GM19023 (cell line): ENCODE results near the gene DCLRE1A.

ENCODE experiments used
- ATAC-seq: cut with Tn5 transposase; IDR thresholded peaks from one replicate; pipeline ENCODE4 v1.9.1; 2021; ENCODE audit warnings: mild to moderate bottlenecking, moderate library complexity; ENCODE audit not compliant: unreplicated experiment

The DCLRE1A gene

GRCh38 chr10:113854013-113854760 is at the start of gene DCLRE1A, which contains the start of gene NHLRC2:
DCLRE1A (minus strand) TSS chr10:113854082; CDS start chr10:113853182, 900 bp downstream.
NHLRC2 (plus strand) TSS chr10:113854661; CDS start chr10:113854873, 212 bp downstream.
- peak; percentile 51 for ATAC-seq

- ATAC-seq: no peak
Observed at GRCh38 chr10:113899952-113900598, 46.2 kb upstream of the DCLRE1A start.

- no peak for ATAC-seq
Observed at GRCh38 chr10:113897693-113898618, 44.1 kb upstream of the DCLRE1A start.

- no peak for ATAC-seq
Observed at GRCh38 chr10:113895018-113895417, 41.1 kb upstream of the DCLRE1A start.

DNA sequence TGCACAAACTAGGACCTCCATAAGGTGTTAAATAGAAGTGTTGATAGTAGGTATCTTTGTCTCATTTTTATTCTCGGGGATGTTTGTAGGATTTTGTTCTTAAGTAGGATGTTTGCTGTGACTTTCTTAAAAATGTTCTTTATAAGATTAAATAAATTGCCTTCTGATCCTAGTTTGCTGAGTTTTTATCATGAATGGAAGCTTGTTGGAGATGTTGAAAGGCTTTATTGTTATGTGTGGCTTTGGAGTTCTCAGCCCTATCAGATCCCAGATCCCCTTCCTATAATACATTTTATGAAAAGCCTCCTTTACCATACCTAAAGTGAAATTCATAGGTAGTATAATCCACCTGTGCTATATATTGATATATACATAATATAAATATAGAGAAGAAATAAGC is 40.7 kb upstream of the DCLRE1A start:
- ATAC-seq: no peak

DNA sequence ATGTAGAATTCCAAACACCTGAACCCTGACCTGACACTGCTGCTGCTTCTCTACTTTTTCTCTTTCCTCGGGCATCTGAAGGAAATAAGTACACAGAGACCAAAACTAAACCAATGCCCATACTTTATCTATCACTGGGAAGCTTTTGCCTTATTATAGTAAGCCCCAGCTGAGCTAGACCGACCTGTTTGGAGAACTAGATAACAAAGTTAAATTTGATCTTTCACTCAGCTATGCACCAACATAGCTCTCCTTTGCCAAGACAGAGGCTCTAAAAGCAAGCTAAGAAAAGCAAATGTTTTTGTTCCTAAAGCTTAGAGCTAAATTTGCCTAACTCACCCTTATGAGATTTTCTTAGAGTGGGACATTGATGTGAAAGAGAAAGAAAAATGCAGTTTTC is 39.7 kb upstream of the DCLRE1A start:
- ATAC-seq: no peak

DNA sequence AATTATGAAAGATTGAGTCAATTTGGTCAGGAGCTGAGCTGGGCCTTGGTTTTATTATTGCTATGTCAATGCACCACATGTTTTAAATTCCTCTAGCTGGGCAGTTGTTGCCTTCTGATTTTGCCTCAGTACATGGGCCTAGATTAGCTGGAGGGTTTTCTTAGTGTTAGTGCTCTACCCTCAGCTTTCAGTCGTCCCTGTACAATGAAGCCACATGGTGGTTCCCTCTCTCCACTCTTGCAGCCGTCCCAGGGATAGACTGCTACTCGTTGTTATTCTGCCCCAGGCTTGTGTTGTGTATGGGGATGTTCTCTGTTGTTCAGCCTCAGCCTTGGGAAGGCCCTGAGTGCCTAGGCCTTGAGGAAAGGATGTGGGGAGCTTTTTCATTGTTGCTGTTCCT is 37.6 kb upstream of the DCLRE1A start:
- ATAC-seq: no peak

DNA sequence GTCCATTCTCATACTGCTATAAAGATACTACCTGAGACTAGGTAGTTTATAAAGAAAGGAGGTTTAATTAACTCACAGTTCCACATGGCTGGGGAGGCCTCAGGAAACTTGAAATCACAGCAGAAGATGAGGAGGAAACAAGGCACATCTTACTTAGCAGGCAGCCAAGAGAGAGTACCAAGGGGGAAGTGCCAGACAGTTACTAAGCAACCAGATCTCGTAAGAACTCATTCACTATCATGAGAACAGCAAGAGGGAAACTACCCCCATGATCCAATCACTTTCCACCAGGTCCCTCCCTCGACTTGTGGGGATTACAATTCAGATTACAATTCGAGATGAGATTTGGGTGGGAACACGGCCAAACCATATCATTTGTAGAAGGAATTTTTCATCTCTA is 36.9 kb upstream of the DCLRE1A start:
- no peak for ATAC-seq

DNA sequence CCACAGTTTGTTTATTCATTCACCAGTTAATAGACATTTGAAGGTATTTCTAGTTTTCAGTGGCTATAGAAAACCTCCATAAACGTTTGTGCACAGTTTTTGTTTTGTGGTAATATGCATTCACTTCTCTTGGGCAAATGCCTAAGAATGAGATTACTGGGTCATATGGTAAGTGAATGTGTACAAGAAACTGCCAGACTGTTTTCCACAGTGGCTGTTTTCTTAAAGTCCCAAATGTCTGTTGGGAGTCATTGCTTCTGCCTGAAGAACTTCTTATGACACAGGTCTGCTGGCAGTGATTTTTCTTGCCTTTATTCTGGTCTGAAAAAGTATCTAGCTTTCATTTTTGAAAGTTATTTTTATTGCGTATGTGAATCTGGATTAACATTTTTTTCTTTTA is 36.0 kb upstream of the DCLRE1A start:
- no peak for ATAC-seq

- ATAC-seq: no peak
Observed at GRCh38 chr10:113882240-113882639, 28.4 kb upstream of the DCLRE1A start.

- ATAC-seq: no peak
Observed at GRCh38 chr10:113880236-113880635, 26.4 kb upstream of the DCLRE1A start.

DNA sequence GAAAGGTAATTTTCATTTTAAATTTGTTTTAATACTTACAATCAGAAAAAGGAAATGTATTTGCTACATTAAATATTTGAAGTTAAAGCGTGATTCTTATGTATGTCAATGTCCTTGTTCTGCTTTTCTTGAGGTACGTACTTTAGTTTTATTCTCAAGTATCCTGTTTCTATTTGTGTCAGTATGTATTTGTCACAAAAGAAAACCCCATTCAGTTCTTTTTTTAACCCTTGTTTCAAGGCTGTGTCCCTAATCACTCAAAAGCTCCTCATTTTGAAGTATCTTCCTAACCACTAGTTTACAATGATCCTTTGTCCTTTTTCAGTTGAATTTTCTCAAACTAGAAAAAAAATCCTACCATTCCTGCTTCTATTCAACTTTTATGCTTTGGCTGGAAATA is 25.8 kb upstream of the DCLRE1A start:
- no peak for ATAC-seq

DNA sequence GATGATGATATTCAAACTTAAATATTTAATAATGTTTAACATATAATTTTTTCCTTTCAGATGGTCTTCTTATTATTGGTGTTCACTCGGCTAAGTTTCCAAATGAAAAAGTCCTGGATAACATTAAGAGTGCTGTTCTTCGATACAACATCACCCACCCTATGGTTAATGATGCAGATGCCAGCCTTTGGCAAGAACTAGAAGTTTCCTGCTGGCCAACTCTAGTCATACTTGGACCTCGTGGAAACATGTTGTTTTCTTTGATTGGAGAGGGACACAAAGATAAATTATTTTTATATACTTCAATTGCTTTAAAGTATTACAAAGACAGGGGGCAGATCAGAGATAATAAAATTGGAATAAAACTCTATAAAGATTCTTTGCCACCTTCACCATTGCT is 22.6 kb upstream of the DCLRE1A start:
- ATAC-seq: no peak

DNA sequence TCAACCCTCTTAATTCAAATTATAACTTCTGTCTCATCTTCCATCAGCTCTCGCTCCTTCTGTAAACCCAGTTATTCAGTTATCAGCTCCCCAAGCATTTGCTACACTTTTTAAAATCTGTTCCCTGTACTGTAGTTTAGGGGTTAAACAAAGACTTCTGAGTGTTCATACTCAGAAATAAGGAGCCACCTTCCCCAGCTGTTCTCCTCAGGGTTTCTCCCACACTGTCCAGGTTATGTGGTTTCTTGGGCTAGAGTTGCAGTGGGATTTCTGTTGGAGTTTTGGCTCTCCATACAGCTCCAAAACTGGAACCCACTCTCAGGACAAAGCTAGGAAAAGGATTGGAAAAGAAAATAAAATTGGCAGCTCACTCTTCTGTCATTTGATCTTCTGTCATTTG is 21.3 kb upstream of the DCLRE1A start:
- no peak for ATAC-seq

DNA sequence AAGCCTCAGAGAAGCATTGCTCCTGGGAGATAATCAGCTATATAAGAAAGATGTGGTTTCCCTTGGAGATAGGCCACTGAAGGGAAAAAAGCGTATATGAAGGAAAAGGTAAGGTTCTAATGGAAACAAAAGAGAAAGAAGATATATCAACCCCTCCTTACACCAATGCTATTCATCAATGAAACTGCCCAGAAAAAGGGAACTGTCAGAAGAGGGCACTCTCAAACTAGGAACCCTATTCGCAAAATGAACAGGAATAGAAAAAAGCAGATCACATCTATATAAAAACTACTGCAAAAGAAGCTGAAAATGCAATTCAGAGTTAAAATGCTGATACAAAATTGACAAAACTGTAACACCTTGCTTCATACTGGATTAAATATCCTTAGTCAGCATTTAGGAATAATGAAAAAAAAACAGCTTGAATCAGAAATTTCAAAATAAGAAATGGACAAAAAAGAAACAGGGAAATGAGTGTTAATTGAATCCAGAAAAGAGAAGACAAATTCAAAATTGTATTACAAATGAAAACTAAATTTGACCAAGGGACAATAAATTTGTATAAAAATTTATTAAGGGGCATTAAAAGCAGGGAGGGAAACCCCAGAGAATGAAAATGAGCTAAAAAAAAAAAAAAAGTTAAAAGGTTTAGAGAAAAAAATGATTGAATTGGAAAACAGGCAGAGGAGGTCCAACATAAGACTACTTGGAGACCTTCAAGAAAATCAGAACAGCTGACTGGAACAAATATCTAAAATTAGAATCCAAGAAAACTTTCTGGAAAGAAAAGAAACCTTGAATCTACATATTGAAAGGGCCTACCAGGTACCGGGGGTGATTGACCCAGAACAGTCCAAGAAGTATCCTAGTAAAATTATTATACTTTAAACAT is 18.5 kb upstream of the DCLRE1A start:
- ATAC-seq: no peak

GRCh38 chr10:113869789-113870188 is 15.9 kb upstream of the DCLRE1A start:
- no peak for ATAC-seq

DNA sequence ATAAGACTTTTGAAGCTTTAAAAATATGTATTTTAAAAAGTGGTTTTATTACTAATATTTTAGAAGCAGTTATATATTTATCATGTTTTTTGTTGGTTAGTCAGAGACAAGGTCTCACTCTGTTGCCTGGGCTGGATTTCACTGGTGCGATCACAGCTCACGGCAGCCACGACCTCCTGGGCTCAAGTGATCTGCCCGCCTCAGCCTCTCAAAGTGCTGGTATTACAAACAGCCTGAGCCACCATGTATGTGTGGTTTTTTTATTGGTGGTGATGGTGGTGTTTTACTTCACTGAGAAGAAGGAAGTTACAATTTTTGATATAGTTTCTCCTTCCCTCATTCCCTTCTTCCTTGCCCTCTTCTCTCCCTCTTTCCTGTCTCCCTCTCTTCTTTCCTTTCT is 14.0 kb upstream of the DCLRE1A start:
- ATAC-seq: no peak

- no peak for ATAC-seq
Observed at GRCh38 chr10:113866551-113867394, 12.9 kb upstream of the DCLRE1A start.

DNA sequence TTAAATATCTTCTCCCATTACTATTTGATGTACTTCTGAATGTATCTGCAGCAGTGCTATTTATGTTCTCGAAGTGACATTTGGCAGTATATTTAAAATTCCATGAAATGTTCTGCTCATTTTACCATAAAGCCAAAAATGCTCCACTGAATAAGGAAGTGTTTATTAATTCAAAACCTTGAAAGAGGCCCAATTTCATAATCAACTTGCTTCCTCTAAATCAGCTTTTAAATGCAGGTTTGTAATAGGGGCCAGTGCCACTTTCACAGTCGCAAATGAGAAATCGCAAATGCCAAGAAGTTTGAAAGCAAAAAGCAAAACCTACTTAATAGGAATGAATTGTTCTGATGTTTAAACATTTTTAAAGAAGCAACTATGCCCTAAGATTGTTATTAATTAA is 12.0 kb upstream of the DCLRE1A start:
- ATAC-seq: no peak

GRCh38 chr10:113859261-113859660 is 5.4 kb upstream of the DCLRE1A start:
- no peak for ATAC-seq
